ENCODE measurements around the gene PLAGL1.

Gene PLAGL1

GRCh38 chr6:143986463-143987065, 21.5 kb downstream of the PLAGL1 start:
- peaks cover 4% of the 10 kb centered on the region for H3K9me3 Mint-ChIP-seq
- no peak overlapping the region for H3K4me3 Mint-ChIP-seq
- peaks cover 13% of the 10 kb centered on the region for H3K36me3 Mint-ChIP-seq
- no peak overlapping the region for H3K27ac Mint-ChIP-seq
- no peak for ATAC-seq
- H3K27me3 Mint-ChIP-seq, result no peaks in the 10 kb centered on the region
- no peaks in the 10 kb centered on the region for H3K4me1 Mint-ChIP-seq

- Mint-ChIP-seq H3K36me3 (peaks cover 4% of the 10 kb centered on the region), H3K9me3 (peaks cover 3% of the 10 kb centered on the region), H3K4me1 (no peaks in the 10 kb centered on the region), H3K4me3 (no peak overlapping the region), H3K27me3 (no peaks in the 10 kb centered on the region), H3K27ac (no peak overlapping the region)
- ATAC-seq, result no peak
These were observed 23.4 kb downstream of the PLAGL1 start for GRCh38 chr6:143984666-143985065.

DNA sequence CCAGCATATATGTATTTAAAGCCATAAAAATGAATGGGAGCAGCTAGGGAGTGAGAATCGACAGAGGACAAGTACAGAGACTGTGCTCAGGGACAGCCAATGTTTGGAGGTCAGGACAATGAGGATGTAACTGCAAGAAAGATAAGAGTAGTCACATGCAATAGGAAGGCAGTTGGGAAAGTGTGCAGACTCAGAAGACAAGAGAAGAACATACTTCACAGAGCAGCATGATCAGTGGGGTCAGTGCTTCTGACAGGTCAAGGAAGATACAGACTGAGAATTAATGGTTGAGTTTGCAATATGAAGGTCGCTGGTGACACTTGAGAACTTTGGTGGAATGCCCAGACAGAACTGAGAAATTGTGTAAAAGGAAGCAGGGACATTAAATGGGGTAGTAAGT, 25.1 kb downstream of the PLAGL1 start:
- no peak overlapping the region for H3K4me3 Mint-ChIP-seq
- no peaks in the 10 kb centered on the region for H3K4me1 Mint-ChIP-seq
- no peak for ATAC-seq
- H3K36me3 Mint-ChIP-seq, result no peaks in the 10 kb centered on the region
- no peaks in the 10 kb centered on the region for H3K9me3 Mint-ChIP-seq
- no peak overlapping the region for H3K27ac Mint-ChIP-seq
- H3K27me3 Mint-ChIP-seq, result no peaks in the 10 kb centered on the region

GRCh38 chr6:143980921-143981320, 27.1 kb downstream of the PLAGL1 start:
- Mint-ChIP-seq H3K27ac (no peak overlapping the region), H3K4me3 (no peak overlapping the region), H3K27me3 (no peaks in the 10 kb centered on the region), H3K9me3 (no peaks in the 10 kb centered on the region), H3K4me1 (peaks cover 11% of the 10 kb centered on the region), H3K36me3 (no peaks in the 10 kb centered on the region)
- ATAC-seq, result no peak

- no peak for ATAC-seq
- H3K4me3 Mint-ChIP-seq, result no peak overlapping the region
- H3K27ac Mint-ChIP-seq, result no peak overlapping the region
- H3K27me3 Mint-ChIP-seq, result no peaks in the 10 kb centered on the region
- H3K4me1 Mint-ChIP-seq, result peaks cover 11% of the 10 kb centered on the region
- H3K9me3 Mint-ChIP-seq, result no peaks in the 10 kb centered on the region
- H3K36me3 Mint-ChIP-seq, result no peaks in the 10 kb centered on the region
These were observed 31.2 kb downstream of the PLAGL1 start for GRCh38 chr6:143976806-143977349.

DNA sequence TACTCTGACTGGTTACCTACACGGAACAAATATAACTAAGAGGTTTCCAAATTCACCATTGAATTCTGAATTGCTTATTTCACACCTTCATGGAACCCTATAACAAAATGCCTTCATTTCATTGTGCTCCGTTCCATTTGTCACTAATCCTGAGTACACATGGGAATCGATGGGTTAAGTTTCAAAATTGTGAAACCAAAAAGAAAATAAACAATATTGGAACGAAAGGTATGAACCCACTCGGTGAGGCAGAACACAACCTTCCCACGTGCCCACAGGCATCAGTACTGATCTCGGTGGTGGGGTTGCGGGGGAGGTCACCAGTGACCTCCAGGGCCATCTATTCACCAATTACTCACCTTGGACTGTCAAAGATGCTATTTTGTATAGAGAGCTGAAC, 34.0 kb downstream of the PLAGL1 start:
- peaks cover 11% of the 10 kb centered on the region for H3K4me1 Mint-ChIP-seq

GRCh38 chr6:143973097-143973966, 34.7 kb downstream of the PLAGL1 start:
- Mint-ChIP-seq H3K27me3 (no peaks in the 10 kb centered on the region), H3K4me1 (peaks cover 11% of the 10 kb centered on the region), H3K27ac (no peak overlapping the region), H3K9me3 (no peaks in the 10 kb centered on the region), H3K36me3 (no peaks in the 10 kb centered on the region), H3K4me3 (no peak overlapping the region)
- no peak for ATAC-seq

More for the DNA sequence above, 34.0 kb downstream of the PLAGL1 start:
- Mint-ChIP-seq H3K27ac (no peak overlapping the region), H3K9me3 (no peaks in the 10 kb centered on the region), H3K36me3 (no peaks in the 10 kb centered on the region), H3K4me3 (no peak overlapping the region), H3K27me3 (no peaks in the 10 kb centered on the region)
- no peak for ATAC-seq

DNA sequence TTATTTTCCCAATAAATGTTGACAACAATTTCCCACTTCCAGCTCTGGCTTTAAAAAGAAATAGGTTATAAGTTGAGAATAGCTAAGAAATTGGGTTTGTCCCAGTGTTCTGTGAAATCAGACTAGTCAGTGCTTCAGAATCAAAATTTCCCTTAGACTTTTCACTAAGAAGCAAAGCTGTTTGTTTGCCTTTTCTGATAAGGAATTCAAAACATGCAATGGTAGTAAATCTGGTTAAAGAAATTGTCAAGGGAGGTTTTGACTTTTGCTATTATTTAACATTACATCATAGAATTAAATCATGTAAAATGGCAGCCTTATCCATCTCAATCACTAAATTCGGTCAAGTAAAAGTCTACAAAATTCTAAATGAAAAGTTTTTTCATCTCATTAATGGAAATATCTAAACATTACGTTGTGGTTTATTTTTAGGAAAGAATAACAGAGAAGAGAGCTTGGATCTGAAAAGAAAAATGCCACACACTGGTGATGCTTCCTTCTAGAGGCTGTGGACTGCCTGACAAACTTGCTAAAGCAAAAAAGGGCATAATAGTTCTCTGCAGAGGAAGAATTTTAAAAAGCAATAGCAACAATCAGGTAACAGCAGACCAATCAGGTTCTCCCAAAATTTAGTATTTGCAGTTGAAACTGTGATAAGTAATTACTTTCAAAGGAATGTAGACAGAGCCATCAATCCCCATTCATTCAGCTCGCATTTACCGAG, 36.4 kb downstream of the PLAGL1 start:
- Mint-ChIP-seq H3K36me3 (peaks cover 10% of the 10 kb centered on the region), H3K9me3 (no peaks in the 10 kb centered on the region), H3K27ac (no peak overlapping the region), H3K4me3 (no peak overlapping the region), H3K4me1 (peaks cover 1% of the 10 kb centered on the region), H3K27me3 (no peaks in the 10 kb centered on the region)
- no peak for ATAC-seq

DNA sequence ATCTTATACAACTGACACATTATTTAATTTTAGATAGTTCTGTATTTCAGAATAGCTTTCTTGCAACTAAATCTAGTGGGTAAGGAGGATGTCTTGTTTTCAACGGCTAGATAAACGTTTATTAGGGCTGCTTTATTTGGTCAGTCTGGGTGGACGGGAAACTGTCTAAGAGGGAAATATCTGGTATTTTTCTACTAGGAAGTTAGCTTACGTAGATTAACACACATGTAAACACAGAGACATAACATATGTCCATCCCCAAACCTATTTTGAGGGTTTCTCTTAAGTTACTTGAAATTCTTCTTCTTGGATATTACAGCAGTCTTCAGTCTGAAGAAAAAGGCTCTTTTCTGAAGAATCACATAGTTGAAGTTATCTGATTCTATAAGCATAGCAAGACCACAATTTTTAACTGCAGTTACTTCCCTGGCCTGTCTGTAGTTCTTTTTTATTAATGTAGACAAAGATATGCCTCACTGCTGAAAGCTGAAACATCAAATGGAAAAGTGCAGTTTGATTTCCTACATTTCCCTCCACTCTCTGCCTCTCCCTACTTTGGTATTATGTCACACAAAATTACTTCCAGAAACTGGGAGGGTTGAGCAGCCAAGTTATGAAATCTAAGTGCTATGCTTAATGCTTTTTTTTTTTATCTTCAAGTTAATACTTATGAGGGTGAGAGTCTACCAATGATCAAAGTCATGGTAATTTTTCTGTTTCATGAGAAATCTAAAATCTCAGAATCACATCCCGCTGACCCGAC, 37.4 kb downstream of the PLAGL1 start:
- H3K4me3 Mint-ChIP-seq, result no peak overlapping the region
- peaks cover 5% of the 10 kb centered on the region for H3K4me1 Mint-ChIP-seq
- H3K27ac Mint-ChIP-seq, result no peak overlapping the region
- no peak for ATAC-seq
- H3K36me3 Mint-ChIP-seq, result peaks cover 20% of the 10 kb centered on the region
- no peaks in the 10 kb centered on the region for H3K9me3 Mint-ChIP-seq
- H3K27me3 Mint-ChIP-seq, result no peaks in the 10 kb centered on the region

GRCh38 chr6:143969077-143969476, 39.0 kb downstream of the PLAGL1 start:
- Mint-ChIP-seq H3K27ac (no peak overlapping the region), H3K9me3 (no peaks in the 10 kb centered on the region), H3K4me1 (peaks cover 5% of the 10 kb centered on the region), H3K4me3 (no peak overlapping the region), H3K36me3 (peaks cover 34% of the 10 kb centered on the region), H3K27me3 (no peaks in the 10 kb centered on the region)
- no peak for ATAC-seq

- H3K36me3 Mint-ChIP-seq, result peaks cover 37% of the 10 kb centered on the region
- no peaks in the 10 kb centered on the region for H3K9me3 Mint-ChIP-seq
- H3K4me3 Mint-ChIP-seq, result no peak overlapping the region
- no peak for ATAC-seq
- peaks cover 5% of the 10 kb centered on the region for H3K4me1 Mint-ChIP-seq
- H3K27me3 Mint-ChIP-seq, result no peaks in the 10 kb centered on the region
- no peak overlapping the region for H3K27ac Mint-ChIP-seq
These were observed 40.2 kb downstream of the PLAGL1 start for GRCh38 chr6:143967706-143968376.

DNA sequence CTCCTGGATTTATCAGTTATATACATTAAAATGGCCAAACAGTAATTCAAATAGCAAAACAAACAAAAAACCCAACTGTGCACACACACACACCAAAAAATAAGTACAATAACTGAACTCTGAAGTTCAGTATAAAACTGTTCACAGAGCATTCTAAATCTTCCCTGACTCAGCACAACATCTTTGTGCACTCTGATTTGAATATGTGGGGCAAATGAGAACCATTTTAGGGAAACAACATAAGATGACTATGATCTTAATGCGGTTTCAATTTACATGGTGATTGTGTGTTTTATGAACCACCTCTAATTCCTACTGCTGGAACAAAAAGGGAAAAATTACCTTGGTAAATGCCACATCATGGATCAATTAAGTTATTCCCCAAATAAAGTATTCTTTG, 41.7 kb downstream of the PLAGL1 start:
- Mint-ChIP-seq H3K4me1 (peaks cover 5% of the 10 kb centered on the region), H3K4me3 (no peak overlapping the region), H3K27ac (no peak overlapping the region), H3K9me3 (no peaks in the 10 kb centered on the region), H3K36me3 (peaks cover 37% of the 10 kb centered on the region), H3K27me3 (no peaks in the 10 kb centered on the region)
- ATAC-seq, result no peak

DNA sequence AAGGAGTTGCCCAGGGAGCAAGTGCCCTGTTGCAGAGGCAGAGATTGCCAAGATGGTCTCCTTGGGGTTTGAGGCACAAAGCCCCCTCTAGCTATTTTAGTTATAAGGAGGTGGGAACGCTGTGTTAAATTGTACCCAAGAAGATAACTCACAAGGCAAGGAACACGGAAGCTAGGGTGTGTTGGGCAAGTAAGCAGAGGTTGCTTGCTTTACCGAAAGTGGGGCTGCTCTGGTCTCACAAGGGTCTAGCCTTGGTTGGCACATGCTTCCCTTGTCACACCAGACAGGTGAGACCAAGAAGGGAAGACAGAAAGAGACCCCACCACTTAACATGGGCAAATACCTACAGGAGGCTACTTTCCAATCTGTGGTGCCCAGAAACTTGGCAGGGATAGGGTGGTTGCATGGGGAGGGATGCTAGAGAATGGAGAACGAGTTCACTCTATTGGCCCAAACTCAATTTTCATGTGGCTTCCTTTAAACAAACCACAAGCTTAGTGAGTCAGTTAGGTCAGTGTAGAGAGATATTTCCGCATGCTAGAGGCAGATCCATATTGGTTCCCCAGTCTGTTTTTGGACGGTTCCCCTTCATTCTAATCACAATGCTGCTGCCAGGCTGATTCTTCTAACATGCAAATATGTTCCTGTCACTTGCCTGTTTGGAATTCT, 42.4 kb downstream of the PLAGL1 start:
- H3K27ac Mint-ChIP-seq, result no peak overlapping the region
- peaks cover 5% of the 10 kb centered on the region for H3K4me1 Mint-ChIP-seq
- no peaks in the 10 kb centered on the region for H3K27me3 Mint-ChIP-seq
- peaks cover 37% of the 10 kb centered on the region for H3K36me3 Mint-ChIP-seq
- ATAC-seq, result no peak
- H3K9me3 Mint-ChIP-seq, result no peaks in the 10 kb centered on the region
- no peak overlapping the region for H3K4me3 Mint-ChIP-seq

GRCh38 chr6:143964674-143965081, 43.4 kb downstream of the PLAGL1 start:
- no peak overlapping the region for H3K27ac Mint-ChIP-seq
- H3K36me3 Mint-ChIP-seq, result peaks cover 37% of the 10 kb centered on the region
- no peaks in the 10 kb centered on the region for H3K27me3 Mint-ChIP-seq
- H3K4me1 Mint-ChIP-seq, result peaks cover 5% of the 10 kb centered on the region
- no peaks in the 10 kb centered on the region for H3K9me3 Mint-ChIP-seq
- H3K4me3 Mint-ChIP-seq, result no peak overlapping the region
- ATAC-seq, result no peak

Measured in stimulated activated memory B cell treated with anti-CD40 and anti-IgM and Interleukin-4, amounts not matched to agents 10 μg/mL and 1 μg/mL and 100 μg/mL, for 72 hours (primary cell).